Hepatocyte (in vitro differentiated cells): Measurements from ENCODE around the gene CFAP73.

ENCODE experiments used
- CTCF ChIP-seq: fragments of 200-600 bp; sonication (generic); IDR thresholded peaks from 2 replicates; pipeline ENCODE4 v1.5.1; 2016; ENCODE audit warnings: antibody characterized with exemption, mild to moderate bottlenecking; ENCODE audit not compliant: poor library complexity
- EZH2phosphoT487 ChIP-seq: fragments of 200-600 bp; sonication (generic); IDR thresholded peaks from one replicate; pipeline ENCODE4 v1.6.1; 2018; ENCODE audit warnings: antibody characterized with exemption, mild to moderate bottlenecking, low read depth, moderate library complexity; ENCODE audit not compliant: unreplicated experiment, severe bottlenecking

GRCh38 chr12:113163030-113163360 is 13.5 kb downstream of the CFAP73 start:
- no peak for TF ChIP-seq CTCF
- TF ChIP-seq EZH2phosphoT487: no peak
